ENCODE data around the gene TGFBI.

- no peak for TF ChIP-seq EZH2 (IDR thresholded peaks at IDR 0.05; ENCODE audit: borderline replicate concordance, low read depth, low read length, severe bottlenecking)
- TF ChIP-seq CTCF (IDR thresholded peaks at IDR 0.05; ENCODE audit: borderline replicate concordance, extremely low read depth, low read length, poor library complexity, severe bottlenecking): no peak
Observed at GRCh38 chr5:136026636-136027035, 2.2 kb upstream of the TGFBI start.

All from DND-41 (cell line).